Measurements from ENCODE around the gene MCM3AP.
"Not testable (repeated sequence)": the region's sequence is repeated elsewhere in the genome, so short reads cannot be mapped to it uniquely, and the experiment has no call there.

The MCM3AP gene

DNA sequence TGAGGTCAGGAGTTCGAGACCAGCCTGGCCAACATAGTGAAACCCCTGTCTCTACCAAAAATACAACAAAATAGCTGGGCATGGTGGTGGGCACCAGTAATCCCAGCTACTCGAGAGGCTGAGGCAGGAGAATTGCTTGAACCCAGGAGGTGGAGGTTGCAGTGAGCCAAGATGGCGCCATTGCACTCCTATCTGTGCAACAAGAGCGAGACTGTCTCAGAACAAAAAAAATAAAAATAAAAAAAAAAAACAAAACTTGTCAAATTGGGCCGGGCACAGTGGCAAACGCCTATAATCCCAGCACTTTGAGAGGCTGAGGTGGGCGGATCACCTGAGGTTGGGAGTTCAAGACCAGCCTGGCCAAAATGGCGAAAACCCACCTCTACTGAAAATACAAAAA lies 24.8 kb upstream of the MCM3AP start:
- DNase-seq, result not testable (repeated sequence)

DNA sequence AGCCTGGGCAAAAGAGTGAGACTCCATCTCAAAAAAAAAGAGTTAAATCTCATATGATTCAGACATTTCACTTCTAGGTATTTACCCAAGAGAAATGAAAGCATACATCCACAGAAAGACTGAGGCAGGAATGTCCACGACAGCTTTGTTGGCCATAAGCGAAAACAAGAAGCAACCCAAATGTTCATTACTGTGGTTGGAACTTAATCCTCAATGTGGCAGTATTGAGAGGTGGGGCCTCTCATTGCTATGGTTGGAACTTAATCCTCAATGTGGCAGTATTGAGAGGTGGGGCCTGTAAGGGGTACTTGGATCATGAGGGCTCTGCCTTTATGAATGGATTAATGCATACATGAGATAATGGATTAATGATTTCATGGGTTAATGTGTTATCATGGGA lies 23.0 kb upstream of the MCM3AP start:
- no peak for DNase-seq

DNA sequence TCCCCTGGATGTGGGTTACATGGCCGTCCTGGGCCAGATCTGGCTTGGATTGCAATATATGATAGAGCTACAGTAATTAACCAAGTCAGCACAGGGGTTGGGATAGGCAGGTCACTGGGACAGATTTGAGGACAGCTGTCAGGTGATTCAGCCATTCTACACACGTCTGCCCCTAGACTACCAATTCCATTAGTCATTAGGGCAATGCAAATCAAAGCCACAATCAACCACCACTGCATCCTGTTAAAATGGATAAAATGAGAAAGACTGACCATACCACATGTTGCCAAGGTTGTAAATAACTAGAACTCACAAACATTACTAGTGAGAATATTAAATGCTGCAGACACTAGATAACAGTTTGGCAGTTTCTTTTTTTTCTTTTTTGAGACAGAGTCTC lies 22.2 kb upstream of the MCM3AP start:
- DNase-seq, result no peak

DNA sequence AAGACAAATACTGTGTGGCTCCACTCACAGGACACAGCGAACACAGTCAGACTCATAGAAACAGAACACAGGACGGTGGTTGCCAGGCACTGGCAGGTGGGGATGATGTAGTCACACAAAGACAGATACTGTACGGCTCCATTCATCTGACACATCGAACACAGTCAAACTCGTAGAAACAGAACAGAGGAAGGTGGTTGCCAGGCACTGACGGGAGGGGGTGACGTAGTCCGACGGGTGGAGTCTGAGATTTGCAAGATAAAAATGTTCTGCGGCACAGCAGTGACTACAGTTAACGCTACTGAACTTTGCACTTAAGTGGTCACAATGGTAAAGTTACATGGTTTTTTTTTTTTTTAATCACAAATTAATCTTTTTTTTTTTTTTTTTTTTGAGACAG lies 19.5 kb upstream of the MCM3AP start:
- no peak for DNase-seq

DNA sequence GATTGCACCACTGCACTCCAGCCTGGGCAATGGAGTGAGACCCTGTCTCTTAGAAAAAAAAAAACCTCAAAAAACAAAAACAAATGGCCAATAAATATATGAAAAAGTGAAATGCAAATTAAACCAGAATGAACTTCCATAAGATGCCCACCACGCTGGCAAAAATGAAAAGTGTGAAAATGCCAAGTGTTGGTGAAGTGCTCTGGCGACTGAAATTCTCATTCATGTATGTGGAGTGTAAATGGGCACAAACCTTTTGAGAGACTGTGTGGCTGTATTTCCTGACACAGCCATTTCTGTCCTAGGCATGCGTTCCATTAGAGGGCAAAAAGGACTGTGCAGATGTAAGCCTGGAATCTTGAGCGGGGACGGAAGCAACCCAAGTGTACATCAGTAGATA lies 19.0 kb upstream of the MCM3AP start:
- no peak for DNase-seq

DNA sequence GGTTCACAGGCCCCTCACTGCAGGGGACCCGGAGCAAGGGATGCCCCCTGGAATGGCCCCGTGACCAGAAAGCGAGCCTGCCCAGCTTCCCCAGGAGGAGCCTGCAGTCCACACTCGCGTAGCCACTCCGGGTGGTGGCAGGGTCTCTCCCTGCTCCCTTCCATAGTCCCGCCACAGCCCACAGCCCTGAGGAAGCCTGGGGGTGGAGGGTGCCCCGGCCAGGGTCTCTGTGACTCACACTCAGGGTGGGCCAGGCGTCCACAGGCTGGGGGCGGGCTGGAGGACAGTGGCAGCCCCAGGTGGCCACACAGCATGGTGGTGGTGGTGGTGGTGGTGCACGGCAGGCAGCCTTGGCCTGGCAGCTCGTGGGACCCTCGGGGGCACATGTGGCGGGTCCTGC lies 16.3 kb upstream of the MCM3AP start:
- DNase-seq, result no peak

DNA sequence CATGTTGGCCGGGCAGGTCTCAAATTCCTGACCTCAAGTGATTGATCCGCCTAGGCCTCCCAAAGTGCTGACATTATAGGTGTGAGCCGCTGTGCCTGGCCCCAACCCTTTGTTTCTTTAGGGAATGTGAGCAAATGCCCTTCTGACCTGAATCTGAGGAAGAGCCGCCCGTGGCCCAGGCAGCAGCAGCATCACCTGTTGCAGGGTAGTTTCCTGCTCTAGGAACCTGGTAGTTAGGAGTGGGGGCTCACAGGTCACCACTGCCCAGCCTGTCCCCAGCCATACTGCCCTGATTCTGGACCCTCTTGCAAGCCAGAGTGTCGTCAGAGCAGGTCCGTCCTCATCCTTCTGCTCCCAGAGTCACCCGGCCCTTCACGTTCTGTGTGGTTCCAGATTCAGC lies 13.8 kb upstream of the MCM3AP start:
- DNase-seq, result no peak

DNA sequence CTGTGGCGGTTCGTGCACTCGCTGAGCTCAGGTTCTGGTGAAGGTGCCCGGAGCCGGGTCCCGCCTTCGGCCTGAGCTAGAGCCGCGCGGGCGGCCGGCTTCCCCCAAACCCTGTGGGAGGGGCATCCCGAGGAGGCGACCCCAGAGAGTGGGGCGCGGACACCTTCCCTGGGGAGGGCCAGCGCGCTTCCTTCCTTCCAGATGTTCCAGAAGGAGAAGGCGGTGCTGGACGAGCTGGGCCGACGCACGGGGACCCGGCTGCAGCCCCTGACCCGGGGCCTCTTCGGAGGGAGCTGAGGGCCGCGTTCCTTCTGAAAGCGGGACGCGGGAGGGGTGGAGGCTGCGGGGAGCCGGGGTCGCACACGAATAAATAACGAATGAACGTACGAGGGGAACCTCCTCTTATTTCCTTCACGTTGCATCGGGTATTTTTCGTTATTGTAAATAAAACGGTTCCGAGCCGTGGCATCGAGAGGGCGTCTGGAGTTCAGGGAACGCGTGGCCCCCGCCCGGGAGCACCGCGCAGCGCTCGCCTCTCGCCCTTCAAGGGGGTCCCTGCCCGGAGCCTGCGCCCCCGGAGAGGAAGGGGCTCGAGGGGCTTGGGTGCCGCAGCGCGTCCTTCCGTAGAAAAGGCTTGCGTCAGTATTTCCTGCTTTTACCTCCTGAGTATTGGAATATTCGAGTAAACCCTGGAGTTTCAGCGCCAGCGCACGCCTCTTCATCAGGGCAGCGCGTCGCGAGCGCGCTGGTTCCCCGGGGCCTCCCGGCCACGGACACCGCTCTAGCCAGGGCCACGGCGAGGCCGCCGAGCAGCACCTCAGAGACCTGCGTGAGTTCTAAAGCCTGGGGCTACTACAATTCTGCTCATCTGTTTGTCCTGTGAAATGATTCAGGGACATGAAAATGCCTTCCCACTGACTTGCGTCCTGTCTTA lies 12.2 kb upstream of the MCM3AP start:
- no peak for DNase-seq

DNA sequence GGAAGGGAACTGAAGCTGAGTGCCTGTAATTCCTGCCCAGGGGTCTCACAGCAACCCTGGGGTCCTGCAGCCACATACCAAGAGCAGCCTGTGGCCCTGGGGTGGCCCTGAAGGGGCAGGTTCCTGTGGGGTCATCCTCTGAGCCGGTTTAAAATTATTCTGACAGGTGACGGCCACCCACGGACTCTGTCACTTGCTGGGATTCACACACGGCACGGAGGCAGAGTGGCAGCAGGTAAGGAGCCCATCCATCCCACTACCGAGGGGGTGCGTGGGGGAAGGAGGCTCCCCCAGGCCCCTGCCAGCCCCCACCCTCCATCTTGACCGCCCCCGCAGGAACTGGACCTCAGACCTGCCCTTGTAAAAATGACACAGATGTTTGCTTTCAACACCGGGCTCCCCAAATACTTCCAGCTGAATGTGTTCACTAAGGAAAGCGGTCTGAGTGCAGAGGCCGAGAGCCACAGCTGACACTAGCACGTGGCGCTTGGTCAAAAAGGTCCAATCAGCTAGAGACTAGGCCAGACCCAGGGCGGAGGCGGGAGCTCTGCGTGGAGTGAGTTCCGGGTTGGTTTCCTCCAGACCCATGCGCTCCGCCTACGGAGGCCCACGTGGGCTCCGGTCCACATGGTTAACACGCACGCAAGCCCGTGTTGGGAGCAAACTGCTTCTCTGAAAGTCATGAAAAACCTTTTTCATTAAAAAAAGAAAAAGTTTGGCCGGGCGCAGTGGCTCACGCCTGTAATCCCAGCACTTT lies 10.8 kb upstream of the MCM3AP start:
- DNase-seq, result peak; percentile 57

DNA sequence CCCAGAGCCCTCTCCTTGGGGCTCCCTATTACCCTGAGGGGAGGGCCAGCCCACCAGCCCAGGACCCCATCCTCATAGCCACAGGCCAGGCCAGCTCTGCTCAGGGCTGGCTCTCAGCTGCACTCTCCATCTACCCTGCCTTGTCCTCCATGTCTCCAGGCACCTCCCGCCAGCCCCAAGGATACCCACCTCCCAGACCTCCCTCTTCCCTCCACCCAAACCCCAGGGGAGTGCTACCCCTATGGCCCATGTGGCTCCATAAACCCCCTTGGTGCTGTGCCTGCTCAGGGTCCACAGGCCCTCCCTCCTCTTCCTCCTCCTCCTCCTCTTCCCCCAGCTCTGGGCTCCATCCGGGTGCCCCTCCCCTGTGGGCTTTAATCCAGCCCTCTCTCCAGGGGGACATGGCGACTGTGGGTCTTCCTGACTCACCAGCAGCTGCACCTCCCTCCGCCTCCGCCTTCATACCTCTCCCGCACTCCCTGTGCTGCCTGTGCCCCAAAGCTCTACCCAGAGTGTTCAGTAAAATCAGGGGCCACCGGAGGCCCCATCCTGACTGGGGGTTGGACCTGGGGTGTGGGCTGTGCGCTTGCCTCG lies 9.9 kb upstream of the MCM3AP start:
- DNase-seq, result no peak

DNA sequence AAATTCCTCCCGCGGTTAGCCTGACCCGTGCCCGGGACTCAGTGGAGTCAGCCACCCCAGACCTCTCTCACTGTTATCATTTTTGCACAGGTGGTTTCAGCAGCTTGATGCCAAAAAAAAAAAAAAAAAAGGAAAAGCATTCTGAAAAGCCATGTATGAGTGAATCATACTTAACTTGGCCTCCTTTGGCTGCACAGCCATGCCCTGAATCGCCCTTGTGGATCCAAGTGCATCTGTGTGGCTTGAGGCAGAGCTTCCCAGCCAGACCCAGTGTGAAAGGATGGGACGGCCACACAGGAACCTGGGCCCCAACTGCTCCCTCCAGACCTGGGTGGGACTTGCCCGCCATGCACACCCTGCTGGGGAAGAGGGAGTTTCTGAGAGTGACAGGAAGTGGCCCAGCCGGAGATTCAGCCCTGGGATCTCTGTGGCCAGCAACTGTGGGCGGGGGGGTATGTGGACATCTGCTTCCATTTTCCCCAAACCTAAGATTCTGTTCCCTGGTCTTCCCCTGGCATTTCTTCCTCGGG lies 9.3 kb upstream of the MCM3AP start:
- DNase-seq, result no peak

DNA sequence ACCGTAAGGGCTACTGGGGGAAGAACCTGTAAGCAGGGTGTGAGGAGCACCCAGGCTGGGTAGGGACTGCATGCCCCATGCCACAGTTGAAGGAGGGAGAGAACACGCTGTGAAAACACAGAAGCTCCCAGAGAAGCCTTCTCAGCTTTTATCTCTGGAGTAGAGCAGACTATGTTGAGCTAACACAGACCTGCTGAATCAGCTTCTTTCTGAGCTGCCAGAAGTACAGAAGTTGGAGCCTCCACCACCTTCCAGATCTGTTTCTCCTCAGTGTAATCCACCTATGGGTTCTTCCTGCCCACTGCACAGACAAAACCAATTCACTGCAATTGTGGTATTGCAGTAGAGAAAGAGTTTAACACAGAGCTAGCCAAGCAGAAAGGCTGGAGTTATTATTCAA lies 6.2 kb upstream of the MCM3AP start:
- DNase-seq, result no peak

DNA sequence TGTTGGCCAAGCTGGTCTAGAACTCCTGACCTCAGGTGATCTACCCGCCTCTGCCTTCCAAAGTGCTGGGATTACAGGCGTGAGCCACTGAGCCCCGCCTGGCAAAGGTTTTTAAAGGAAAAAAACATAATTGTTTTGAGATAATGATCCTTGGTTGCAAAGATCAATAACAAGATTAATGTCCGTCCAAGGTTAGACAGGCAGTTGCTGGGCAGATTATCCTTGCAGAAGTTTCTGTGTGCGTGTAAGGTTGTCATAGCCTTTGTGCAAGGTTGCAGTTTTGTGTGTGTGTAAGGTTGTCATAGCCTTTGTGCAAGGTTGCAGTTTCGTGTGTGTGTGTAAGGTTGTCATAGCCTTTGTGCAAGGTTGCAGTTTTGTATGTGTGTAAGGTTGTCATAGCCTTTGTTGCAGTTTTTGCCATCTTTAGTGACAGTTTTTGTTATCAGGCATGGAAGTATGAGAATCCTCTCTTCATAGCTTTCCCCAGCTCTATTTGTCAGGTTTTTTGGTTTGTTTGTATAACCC lies 4.3 kb upstream of the MCM3AP start:
- DNase-seq, result no peak

DNA sequence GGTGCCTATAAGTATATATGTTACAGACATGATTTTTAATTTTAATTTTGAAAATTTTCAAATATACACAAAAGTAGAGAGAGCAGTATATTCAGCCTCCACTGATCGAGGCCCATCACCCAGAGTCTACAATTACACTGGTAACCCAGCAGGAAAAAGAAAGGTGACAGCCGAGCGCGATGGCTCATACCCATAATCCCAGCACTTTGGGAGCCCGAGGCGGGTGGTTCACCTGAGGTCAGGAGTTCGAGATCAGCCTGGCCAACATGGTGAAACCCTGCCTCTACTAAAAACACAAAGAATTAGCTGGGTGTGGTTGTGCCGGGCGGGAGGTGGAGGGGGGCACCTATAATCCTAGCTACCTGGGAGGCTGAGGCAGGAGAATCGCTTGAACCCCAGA lies 2.1 kb upstream of the MCM3AP start:
- no peak for DNase-seq

DNA sequence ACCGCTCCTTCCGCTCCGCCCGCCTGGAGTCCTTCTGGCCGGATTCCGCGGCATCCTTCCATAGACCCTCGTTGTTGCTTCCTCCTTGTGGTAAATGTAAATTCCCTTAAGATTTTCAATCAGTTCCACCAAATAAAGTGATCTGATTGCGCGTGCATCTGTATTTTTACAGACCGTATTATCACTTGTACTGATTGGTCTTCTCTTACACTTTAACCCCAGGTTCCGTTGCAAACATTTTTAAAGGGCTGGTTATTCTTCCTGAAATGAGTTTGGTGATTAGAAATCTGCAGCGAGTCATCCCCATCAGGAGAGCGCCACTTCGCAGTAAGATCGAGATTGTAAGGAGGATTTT lies 1.2 kb upstream of the MCM3AP start:
- DNase-seq, result no peak

DNA sequence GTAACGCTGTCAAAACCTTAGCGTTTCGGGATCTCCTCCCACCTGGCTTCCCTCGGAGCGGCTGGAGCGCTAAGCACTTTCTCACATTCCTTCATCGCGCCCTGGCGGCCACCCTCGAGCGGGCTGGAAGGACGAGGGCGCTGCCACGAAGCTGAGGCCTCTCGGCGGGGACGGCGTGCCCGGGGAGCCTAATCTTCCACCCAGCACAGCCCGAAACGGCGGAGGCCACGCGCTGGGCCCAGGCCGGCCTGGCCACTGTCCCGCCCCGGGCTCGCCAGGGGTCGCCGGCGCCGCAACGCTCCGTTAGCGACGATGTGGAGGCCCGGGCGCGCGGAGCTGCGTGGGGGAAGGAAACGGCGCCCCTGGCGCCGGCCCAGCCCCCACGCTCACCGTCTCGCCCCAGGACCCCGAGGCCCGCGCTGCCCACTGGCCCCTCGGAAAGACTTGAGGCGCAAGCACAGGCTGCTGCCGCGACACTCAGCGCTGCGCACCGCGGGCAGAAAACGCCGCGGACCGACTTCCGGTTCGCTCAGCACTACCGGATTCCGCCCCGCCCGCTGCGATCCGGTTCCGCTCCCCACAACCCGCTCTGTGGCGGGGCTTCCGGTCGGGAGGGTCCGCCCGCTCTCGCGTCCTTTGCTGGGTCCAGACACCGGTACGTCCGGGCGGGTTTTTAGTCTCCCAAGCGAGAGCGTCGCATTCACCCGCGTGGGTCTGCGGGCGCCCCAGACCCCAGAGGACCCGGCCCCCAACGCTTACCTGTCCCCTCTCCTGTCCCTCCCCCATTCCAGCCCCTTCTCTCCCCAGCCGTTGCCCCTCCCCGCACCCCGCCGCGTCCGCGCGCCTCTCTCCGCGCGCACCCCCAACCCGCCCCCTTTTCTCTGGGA lies 593 bp upstream of the MCM3AP start, which contains the start of gene YBEY:
YBEY (plus strand) TSS at position 582 of the 887 bp plus-strand sequence. CDS start 572 bp downstream, outside the sequence.
- peak; percentile 88 for DNase-seq

DNA sequence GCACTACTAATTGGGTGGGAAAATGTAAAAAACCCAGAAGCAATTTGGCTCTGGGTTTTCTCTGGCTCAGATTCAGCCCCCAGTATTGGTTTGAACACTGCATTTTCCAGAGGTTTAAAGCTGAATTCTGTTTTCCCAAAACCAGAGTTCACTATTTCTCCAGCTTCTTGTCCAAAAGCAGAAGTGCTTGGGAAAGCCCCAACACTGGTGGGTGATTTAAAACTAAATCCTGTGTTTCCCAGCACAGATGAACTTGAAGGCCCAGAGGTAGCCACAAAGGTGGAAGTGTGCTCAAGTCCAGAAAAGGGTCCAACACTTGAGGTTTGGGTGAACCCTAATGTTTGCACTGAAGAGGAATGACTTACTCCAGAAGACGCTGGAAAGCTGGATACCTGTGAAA lies 678 bp downstream of the MCM3AP start:
- no peak for DNase-seq

DNA sequence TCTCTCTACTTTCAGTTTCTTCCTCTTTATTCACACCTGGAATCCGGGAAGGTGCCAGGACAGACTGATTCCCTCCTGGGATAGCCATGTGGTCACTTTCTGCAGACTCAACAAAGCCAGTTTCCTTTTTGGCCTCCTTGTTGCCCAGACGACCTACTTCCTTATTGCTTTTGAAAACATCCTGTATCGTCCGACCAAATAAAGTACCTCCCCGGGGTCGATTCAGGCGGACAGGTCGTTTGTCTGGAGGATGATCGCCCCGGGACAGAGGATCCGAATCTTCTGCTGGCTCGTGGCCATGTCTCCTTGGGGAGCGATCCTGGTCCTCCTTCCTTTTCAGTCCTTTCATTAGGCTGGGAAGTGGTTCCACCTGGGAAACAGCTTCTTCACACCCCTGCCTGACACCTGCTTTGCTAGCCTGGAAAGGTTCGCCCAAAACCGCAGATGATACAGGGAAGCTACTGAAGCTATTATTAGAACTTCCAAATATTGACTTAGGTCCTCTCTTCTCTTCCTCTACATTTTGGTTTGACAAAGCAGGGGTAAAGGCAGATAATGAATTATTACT lies 1.2 kb downstream of the MCM3AP start:
- DNase-seq, result no peak

DNA sequence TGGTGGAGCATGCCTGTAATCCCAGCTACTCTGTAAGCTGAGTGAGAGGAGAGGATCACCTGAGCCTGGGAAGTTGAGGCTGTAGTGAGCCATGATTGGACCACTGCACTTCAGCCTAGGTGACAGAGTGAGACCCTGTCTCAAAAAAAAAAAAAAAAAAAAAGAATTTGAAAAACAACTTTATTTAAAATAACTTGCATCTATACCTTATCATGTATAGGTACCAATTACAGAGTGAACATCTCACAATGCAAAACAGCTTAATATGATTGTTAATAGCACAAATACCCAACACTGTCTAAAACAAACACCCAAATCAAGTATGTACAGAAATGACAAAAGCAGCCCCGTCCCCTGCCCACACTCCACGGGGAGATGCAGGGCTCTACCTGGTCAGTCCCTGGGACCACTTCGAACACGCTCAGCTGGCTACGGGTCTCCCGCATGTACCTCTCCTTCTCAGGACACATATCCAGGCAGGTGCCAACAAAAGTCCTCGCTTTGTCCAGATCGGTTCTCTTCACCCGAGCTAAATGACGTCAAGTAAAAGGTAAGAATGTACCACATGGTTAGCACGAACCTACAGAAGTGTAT lies 10.5 kb downstream of the MCM3AP start:
- no peak for DNase-seq

DNA sequence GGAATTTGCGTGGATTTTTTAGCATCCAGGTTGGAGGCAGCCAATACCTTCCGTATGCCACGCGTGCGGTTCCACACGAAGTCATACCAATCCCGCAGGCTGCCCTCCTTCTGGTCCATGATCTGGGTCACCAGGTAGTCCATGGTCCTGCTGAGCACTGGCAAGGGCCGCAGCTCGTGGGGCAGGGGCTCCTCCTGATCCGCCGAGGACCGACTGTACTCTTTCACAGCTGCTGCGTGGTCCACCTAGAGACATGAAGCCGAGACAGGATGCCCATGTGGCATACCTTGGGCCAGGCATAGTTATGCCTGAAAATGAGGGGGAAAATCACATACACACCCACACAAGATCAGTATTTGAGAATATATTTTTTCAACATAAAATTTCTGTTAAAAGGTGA lies 12.1 kb downstream of the MCM3AP start:
- DNase-seq, result no peak

DNA sequence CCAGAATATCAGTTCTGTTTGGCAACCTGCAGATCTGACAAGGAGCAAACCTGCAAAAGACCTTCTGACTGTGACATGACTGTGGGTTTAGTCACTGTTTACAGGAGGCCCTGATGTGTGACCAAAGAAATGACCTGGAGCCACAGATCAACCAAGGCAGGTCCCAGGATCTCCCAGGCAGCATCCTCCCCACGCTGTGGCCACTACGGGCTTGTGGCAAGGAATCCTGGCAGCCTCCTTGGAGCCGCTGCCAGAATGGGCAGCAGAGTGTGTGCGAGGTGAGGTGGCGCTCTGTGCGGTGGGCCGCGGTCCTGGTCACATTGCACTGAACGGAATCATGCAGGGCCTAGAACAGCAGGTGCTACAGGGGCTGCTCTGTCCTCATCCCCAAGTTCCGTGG lies 15.9 kb downstream of the MCM3AP start:
- no peak for DNase-seq

DNA sequence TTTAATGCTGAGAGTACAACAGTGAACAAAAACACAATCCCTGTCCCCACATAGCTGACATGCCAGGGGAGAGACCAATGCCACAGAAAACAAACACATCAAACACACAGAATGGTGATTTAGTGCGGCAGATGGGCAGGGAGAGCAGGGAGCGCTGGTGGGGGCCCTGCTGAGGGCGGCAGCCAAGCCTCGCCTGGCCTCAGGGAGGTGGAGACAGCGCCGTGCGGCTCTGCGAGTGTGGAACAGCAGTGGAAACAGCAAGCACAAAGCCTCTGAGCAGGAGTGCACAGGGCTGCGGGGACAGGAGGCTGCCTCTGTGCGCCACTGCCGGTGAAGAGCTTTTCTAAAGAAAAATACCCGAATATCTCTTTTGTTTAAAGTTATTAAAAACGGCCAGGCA lies 17.0 kb downstream of the MCM3AP start:
- no peak for DNase-seq
